Right cardiac atrium (tissue), 5 donors: Measurements from ENCODE around the gene MYOD1. TPM values are rescaled to one million over a fixed set of nuclear protein-coding genes. Genes with fewer than 3 reads are reported as not detected.

ENCODE experiments used
- ATAC-seq, 2 donors: fragments of 200-7000 bp; cut with Tn5 transposase; one replicate each; pipeline versions ENCODE4 v1.8.0 to v1.9.1; 2020; ENCODE audit warnings: moderate library complexity in 2 of 2, mild to moderate bottlenecking in 1 of 2
- DNase-seq, 3 donors: peaks; one replicate each; pipeline ENCODE4 v3.0.0-alpha.2; 2020
- H3K27ac ChIP-seq: one replicate; pipeline ENCODE4 v1.5.1; 2013; ENCODE audit warnings: mild to moderate bottlenecking, low read length, control low read depth, moderate library complexity
- H3K27me3 ChIP-seq: one replicate; pipeline ENCODE4 v1.6.1; 2013; ENCODE audit not compliant: control insufficient read depth, insufficient read depth
- H3K4me1 ChIP-seq: one replicate; pipeline ENCODE4 v1.6.1; 2013; ENCODE audit warnings: low read length; ENCODE audit not compliant: control insufficient read depth, insufficient read depth
- H3K4me3 ChIP-seq: one replicate; pipeline ENCODE4 v1.5.1; 2013; ENCODE audit warnings: low read length, control low read depth
- H3K9me3 ChIP-seq: one replicate; pipeline ENCODE4 v1.6.1; 2013; ENCODE audit warnings: low read length; ENCODE audit not compliant: control insufficient read depth
- WGBS: extraction: QIAGEN DNeasy Blood & Tissue Kit; methylation state at CpG from one replicate; pipeline ENCODE4 v1.1.7; 2013; 5-methylcytosine and 5-hydroxymethylcytosine counted together
- intact Hi-C, 4 donors: fragments of 100-400 bp; cut with DNase I; formaldehyde crosslinking; loops; one replicate each; pipeline versions ENCODE4 v1.11.0 to v1.14.0; 2022 to 2023
- polyA plus RNA-seq: library from polyadenylated mRNA; stranded (reverse); fragments of 200-250 nt; gene quantifications from one replicate; pipeline ENCODE4 v1.2.3, GENCODE V29; 2013
- total RNA-seq, 4 donors: library from RNA; stranded (reverse); fragmentation: NEBNext Ultra II Directional; extraction: Animal tissue kit (Norgen Biotek cat#: 25700); gene quantifications; one replicate each; pipeline ENCODE4 v1.2.1, GENCODE V29; 2021
- donor health status: healthy with polysubstance abuse.
- donor health status: DM: no; HTN: yes; CAD: no.
- donor health status: DM: no; HTN: no; CAD: no.
- donor health status: DM: no; HTN: yes; CAD: no; lungs with severe emphysema.
- donor health status: DM: yes; HTN: yes; CAD: no.

The MYOD1 gene
- total and polyA plus RNA-seq, 5 donors = not detected

DNA sequence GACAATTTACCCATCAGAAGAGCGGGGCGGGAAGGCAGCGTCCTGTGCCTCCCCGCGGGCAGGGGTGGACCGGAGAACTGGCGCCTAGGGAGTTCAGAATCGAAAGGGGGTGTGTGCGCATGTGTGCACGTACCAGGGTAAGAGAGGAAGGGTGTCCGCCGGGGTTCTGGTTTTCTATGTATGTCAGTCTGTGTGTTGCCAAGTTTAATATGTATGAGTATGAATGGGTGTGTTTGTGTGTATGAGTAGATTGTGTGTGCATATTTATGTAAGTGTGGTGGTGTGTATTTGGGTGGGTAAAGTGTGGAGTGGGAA lies 17.2 kb downstream of the MYOD1 start:
- H3K27ac ChIP-seq = no peak overlapping the region
- intact Hi-C loops = no loop called here
- ATAC-seq = no peak
- WGBS = 18% methylated on average over 12 of the region's 12 CpGs
- H3K4me1 ChIP-seq = peaks cover 4% of the 10 kb centered on the region
- no peaks in the 10 kb centered on the region for H3K9me3 ChIP-seq
- H3K4me3 ChIP-seq = no peak overlapping the region
- DNase-seq = no peak
- no peaks in the 10 kb centered on the region for H3K27me3 ChIP-seq

DNA sequence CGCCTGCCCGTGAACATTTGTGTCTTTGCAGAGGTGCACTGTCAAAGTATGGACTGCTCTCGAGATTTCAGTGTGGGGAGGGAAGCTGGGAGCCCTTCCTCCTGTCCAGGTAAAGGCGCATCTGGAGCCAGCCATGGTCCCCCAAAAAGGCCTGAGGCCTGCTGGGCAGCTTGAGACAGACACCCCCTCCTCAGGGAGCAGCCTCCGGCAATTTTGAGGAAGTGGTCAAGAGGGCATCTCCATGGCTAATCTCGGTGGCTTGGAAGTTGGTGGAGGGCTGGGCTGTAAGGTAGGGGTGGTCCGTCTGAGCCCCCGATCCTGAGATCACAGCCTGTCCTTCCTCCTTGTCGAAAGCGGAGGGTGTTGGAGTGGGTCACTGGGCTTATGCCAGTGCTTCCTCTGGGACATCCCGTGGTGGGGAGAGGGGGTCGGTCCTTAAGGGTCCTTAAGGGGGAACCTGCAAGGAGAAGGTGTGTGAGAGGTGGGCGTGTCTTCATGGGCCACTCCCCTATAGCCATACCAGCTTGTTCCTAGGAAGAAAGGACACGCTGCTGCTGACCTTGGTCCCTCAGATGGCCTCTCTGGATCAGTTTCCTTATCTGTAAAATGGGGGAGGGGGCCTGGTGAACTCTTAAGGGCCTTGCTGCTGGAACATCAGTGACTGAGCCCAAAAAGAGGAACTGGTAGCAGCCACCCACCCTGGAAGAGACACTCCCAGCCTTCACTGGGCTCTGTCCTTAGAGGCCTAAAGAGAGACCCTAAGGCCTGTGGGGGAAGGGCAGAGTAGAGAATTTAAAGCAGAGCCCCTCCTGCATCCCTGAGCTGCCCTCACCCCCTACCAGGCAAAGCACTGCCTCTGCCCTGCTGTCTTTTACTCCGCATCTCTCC lies 17.8 kb downstream of the MYOD1 start:
- H3K9me3 ChIP-seq = no peaks in the 10 kb centered on the region
- H3K4me3 ChIP-seq = no peak overlapping the region
- DNase-seq (no peak), ATAC-seq (no peak)
- H3K4me1 ChIP-seq = peaks cover 4% of the 10 kb centered on the region
- no peak overlapping the region for H3K27ac ChIP-seq
- no peaks in the 10 kb centered on the region for H3K27me3 ChIP-seq
- intact Hi-C loops = no loop called here
- WGBS = 47% methylated on average over 15 of the region's 15 CpGs

DNA sequence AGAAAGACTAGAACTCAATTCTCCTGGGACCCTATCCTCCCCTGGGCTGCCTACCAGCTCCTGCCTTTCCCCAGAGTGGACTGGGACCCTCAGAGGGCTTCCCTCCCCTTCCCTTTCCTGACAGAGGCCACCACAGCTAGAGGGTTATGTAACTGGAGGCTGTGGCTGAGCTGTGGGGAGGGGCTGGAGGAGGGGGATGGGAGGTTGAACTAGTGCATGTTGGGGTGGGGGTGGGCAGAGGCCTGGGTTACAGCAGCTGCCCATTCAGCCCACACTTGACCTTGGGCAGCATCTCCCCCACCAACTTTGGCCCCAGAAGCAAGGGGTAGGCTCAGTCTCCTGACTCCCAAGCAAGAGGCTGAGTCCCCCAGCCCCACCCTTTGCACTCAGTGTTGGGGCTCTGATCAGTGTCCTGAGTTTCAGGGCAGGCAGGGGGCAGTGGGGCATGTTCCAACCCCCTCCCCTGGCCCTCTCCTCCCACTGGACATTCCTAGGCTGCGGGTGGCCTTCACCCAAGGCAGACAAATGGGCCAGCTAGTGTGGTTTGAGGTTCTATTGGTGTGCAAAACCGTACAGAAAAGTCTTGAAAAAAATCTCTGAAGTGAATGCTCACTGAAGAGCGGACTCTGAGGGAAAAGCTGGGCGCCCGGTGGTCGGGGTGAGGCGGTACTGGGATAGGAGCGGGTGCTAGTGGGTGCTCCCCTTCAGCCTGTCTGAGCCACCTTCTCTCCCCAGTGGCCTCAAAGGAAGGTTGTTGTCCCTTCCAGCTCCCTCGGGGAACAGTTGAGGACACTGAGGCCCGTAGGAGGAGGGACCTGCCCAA lies 19.0 kb downstream of the MYOD1 start:
- Histone ChIP-seq H3K27me3 (no peaks in the 10 kb centered on the region), H3K4me1 (peaks cover 4% of the 10 kb centered on the region), H3K9me3 (no peaks in the 10 kb centered on the region), H3K4me3 (no peak overlapping the region), H3K27ac (no peak overlapping the region)
- ATAC-seq = no peak
- intact Hi-C loops = no loop called here
- no peak for DNase-seq
- WGBS = 39% methylated on average over 10 of the region's 10 CpGs

DNA sequence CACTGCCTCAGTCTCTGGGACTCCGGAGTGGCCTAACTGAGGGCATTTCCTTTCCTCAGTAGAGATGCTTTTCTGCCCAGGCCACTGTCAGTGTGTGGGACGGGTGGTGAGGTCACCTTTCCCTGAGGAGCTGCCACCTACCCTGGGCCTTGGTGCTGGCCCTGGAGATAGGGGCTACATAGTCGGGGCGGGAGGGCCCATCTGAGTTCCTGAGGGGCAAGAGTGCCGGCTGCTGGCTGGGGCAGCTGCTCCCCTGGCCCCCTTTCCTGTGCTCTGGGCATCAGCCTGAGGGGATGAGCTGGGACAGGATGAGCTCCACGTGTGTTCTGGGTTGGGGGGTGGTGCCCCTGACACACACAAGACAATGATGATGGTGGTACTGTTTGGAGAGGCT lies 20.6 kb downstream of the MYOD1 start:
- H3K9me3 ChIP-seq = no peaks in the 10 kb centered on the region
- DNase-seq = no peak
- WGBS = 61% methylated on average over 6 of the region's 6 CpGs
- H3K4me3 ChIP-seq = no peak overlapping the region
- H3K27ac ChIP-seq = no peak overlapping the region
- H3K27me3 ChIP-seq = no peaks in the 10 kb centered on the region
- intact Hi-C loops = no loop called here
- H3K4me1 ChIP-seq = no peaks in the 10 kb centered on the region
- no peak for ATAC-seq

DNA sequence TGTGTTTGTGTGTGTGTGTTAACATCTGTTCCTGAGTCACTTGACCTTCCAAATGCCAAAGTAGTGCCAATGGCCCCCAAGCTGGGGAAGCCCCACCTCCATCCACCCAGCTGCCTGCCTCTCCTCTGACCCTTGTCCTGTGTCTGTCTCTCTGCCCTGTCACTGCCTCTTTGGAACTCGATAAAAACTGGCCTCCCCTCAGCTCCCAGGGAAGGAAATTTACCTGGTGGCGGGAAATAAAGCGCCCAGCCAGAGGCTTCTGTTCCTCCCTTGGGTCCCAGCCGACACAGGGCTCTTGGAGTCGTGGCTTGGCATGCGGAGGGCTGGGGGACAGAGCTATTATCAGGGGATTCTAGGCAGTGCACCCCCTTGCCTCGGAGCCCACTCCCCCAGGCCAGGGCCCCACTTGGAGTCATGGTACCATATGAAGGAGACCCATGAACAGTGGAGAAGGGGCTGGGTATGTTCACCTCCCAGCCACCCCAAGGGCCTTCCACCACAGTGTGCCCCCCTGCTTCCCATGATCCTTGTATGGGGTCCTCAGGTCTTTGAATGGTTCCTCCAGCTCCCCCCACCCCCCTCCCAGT lies 21.4 kb downstream of the MYOD1 start:
- Histone ChIP-seq H3K27me3 (no peaks in the 10 kb centered on the region), H3K4me1 (no peaks in the 10 kb centered on the region), H3K9me3 (no peaks in the 10 kb centered on the region), H3K4me3 (no peak overlapping the region), H3K27ac (no peak overlapping the region)
- intact Hi-C loops = no loop called here
- DNase-seq (no peak), ATAC-seq (no peak)
- WGBS = 67% methylated on average over 7 of the region's 7 CpGs

DNA sequence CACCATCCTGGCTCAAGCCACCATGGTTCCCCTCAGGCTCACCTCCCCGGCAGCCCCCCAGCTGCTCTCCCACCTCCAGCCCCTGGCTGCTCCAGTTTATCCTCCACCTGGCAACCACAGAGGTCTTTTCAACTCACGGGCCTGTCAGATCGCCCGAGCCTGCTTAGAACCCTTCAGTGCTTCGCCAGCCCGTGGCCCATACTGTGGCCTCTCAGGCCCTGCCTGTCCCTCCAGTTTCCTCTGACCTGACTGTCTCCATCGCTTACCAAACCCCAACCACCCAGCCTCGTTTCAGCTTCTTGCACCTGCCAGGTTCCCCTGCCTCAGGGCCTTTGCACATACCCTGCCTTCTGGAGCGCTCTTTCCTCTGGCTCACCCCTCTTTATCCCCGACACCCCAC lies 22.1 kb downstream of the MYOD1 start:
- ATAC-seq = no peak
- 91% methylated on average over 10 of the region's 10 CpGs for WGBS
- no peak overlapping the region for H3K27ac ChIP-seq
- DNase-seq = peak in 1 of 3 donors; percentile 10
- intact Hi-C loops = no loop called here
- no peak overlapping the region for H3K4me3 ChIP-seq
- no peaks in the 10 kb centered on the region for H3K4me1 ChIP-seq
- no peaks in the 10 kb centered on the region for H3K9me3 ChIP-seq
- H3K27me3 ChIP-seq = no peaks in the 10 kb centered on the region

DNA sequence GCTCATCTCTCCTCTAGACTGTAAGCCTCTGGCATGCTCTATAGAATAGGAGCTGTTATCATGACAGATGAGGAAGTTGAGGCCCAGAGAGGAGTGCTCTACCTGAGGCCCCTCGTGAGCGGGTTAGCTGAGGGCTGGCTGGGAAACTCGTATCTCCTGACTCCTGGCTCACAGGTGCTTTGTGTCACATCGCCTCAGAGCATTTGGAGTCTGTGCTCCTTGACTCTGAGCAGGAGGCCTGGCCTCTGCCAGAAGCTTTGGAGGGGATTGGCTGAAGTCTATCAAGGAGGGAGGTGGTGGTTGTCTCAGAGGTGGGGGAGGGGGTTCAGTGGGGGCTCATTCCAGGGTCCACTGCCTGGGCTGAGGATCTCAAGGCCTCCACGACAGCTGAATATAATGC lies 22.6 kb downstream of the MYOD1 start:
- no peak for ATAC-seq
- Histone ChIP-seq H3K27me3 (no peaks in the 10 kb centered on the region), H3K9me3 (no peaks in the 10 kb centered on the region), H3K4me1 (no peaks in the 10 kb centered on the region), H3K27ac (no peak overlapping the region), H3K4me3 (no peak overlapping the region)
- intact Hi-C loops = no loop called here
- 69% methylated on average over 5 of the region's 5 CpGs for WGBS
- DNase-seq = no peak

DNA sequence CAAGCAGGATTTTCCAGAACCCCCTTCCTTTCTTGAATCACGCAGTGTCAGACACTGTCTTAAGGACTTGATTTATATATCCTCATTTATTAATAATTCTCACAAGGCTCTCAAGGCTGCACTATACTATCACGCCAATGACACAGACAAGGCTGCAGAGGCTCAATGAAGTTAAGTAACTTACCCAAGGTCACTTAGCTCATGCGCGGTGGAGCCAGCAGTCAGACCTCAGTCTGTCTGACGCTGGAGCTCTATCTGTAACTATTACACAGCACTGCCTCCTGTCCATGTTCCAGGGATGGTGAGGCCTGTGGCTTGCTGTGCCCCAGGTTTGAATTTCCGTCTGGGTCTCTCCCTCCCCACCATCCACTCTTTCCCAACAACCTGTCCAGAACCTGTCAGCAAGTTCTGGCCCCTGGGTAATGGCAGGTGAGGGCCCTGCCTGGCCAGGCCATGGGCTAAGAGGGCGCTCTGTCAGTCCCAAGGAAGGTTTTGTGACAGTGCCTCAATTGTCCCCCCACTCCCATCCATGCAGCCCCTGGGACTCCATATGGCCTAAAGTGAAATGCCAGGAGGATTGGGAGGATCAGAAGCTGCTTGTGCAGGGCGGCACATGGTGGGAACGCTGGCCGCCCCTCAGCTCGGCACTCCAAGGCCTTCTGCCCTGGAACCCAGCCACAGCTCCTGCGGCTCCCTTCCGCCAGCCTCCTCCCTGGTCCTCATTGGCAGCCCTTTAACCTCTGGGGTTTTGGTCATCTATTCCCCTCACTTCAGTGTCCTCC lies 23.8 kb downstream of the MYOD1 start:
- ATAC-seq (no peak), DNase-seq (peak in 1 of 3 donors; percentile 19)
- no peaks in the 10 kb centered on the region for H3K4me1 ChIP-seq
- WGBS = 90% methylated on average over 13 of the region's 13 CpGs
- H3K27me3 ChIP-seq = no peaks in the 10 kb centered on the region
- no peak overlapping the region for H3K27ac ChIP-seq
- no peak overlapping the region for H3K4me3 ChIP-seq
- H3K9me3 ChIP-seq = no peaks in the 10 kb centered on the region
- intact Hi-C loops = no loop called here

DNA sequence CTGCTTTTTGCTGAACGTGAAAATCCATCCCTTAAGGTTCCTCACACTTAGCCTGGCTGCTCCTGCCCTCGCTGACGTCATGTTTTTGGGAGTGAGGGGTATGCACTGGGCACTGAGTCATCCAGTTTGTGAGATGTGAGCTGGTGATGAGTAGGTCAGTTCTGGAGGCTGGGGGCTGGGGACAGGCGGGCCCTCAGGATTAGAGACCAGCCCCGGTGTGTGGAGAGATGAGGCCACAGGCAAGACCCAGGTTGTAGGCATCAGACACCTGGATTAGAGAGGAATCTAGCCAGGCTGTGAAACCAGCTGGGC lies 24.4 kb downstream of the MYOD1 start:
- Histone ChIP-seq H3K4me3 (no peak overlapping the region), H3K27me3 (no peaks in the 10 kb centered on the region), H3K27ac (no peak overlapping the region), H3K4me1 (no peaks in the 10 kb centered on the region), H3K9me3 (no peaks in the 10 kb centered on the region)
- ATAC-seq (no peak), DNase-seq (peak in 1 of 3 donors; percentile 9)
- intact Hi-C loops = no loop called here
- WGBS = 72% methylated on average over 5 of the region's 5 CpGs

DNA sequence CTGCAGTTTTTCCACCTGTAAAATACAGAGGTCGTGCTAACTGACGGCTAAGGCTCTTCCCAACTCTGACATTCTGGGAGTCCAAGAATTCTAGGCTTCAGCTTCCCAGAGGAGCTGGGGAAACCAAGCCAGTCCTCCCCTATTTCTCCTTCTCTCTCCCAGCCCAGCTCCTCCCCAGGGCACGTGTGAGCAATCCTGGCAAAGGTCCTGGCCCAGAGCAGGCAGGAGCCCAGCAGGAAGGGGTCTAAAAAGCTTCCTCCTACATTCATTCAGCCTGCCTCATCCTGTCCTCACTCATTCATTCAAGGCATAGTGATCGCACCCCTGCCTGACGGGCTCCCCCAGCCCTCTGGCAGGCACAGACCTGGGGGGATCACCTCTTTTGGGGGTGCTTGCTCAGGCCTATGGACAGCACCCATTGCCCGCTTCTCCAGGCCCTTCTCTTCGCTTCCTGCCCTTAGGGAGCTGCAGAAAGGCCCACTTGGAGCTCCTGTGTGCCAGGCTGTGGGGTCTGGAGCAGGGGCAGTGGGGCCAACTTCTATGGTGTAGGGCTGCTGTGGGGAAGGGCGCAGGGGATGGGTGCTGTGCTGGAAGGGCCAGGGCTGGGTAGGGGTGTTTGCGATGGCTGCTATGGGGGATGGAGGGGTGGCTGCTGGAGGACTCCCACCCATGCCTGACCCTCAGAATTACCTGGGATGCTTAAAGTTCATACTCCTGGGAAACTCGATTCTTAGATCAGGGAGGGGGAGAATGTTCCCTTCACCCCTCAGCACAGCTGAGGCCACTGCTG lies 25.0 kb downstream of the MYOD1 start:
- H3K27me3 ChIP-seq = no peaks in the 10 kb centered on the region
- H3K4me1 ChIP-seq = no peaks in the 10 kb centered on the region
- no peak overlapping the region for H3K4me3 ChIP-seq
- H3K9me3 ChIP-seq = no peaks in the 10 kb centered on the region
- 71% methylated on average over 10 of the region's 10 CpGs for WGBS
- ATAC-seq (no peak), DNase-seq (peak in 1 of 3 donors; percentile 35)
- intact Hi-C loops = no loop called here
- no peak overlapping the region for H3K27ac ChIP-seq
